NB4 (cell line): ENCODE results near the gene CAV3.
"Not testable (repeated sequence)": the region's sequence is repeated elsewhere in the genome, so short reads cannot be mapped to it uniquely, and the experiment has no call there.

Experiments
- DNase-seq: peaks from one replicate; pipeline ENCODE4 v3.0.0; 2010; ENCODE audit warnings: low read depth
- H3K4me3 ChIP-seq: one replicate; pipeline ENCODE4 v1.5.1; 2011; ENCODE audit warnings: mild to moderate bottlenecking, low read depth, low read length, moderate library complexity
- MYC ChIP-seq: IDR thresholded peaks from 2 replicates; pipeline ENCODE4 v1.6.1; 2011; ENCODE audit warnings: low read depth, low read length
- POLR2A ChIP-seq: IDR thresholded peaks from 2 replicates; pipeline ENCODE4 v1.6.1; 2011; ENCODE audit warnings: mild to moderate bottlenecking; ENCODE audit not compliant: insufficient read length; ENCODE audit errors: extremely low read depth
- TF ChIP-seq, protein P1 (sequence below): IDR thresholded peaks from 2 replicates; pipeline ENCODE4 v1.6.1; 2011; ENCODE audit warnings: low read depth, low read length
- TF ChIP-seq, protein P2 (sequence below): IDR thresholded peaks from one replicate; pipeline ENCODE4 v1.5.1; 2012; ENCODE audit warnings: low read depth, low read length

CAV3 gene

GRCh38 chr3:8712045-8712907, 21.3 kb upstream of the CAV3 start:
- TF ChIP-seq, protein P1, sequence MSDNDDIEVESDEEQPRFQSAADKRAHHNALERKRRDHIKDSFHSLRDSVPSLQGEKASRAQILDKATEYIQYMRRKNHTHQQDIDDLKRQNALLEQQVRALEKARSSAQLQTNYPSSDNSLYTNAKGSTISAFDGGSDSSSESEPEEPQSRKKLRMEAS = no peak
- no peak for TF ChIP-seq POLR2A
- TF ChIP-seq MYC = no peak
- TF ChIP-seq, protein P2, sequence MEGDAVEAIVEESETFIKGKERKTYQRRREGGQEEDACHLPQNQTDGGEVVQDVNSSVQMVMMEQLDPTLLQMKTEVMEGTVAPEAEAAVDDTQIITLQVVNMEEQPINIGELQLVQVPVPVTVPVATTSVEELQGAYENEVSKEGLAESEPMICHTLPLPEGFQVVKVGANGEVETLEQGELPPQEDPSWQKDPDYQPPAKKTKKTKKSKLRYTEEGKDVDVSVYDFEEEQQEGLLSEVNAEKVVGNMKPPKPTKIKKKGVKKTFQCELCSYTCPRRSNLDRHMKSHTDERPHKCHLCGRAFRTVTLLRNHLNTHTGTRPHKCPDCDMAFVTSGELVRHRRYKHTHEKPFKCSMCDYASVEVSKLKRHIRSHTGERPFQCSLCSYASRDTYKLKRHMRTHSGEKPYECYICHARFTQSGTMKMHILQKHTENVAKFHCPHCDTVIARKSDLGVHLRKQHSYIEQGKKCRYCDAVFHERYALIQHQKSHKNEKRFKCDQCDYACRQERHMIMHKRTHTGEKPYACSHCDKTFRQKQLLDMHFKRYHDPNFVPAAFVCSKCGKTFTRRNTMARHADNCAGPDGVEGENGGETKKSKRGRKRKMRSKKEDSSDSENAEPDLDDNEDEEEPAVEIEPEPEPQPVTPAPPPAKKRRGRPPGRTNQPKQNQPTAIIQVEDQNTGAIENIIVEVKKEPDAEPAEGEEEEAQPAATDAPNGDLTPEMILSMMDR = no peak
- DNase-seq = peak; percentile 69
- H3K4me3 ChIP-seq = no peak overlapping the region

DNA sequence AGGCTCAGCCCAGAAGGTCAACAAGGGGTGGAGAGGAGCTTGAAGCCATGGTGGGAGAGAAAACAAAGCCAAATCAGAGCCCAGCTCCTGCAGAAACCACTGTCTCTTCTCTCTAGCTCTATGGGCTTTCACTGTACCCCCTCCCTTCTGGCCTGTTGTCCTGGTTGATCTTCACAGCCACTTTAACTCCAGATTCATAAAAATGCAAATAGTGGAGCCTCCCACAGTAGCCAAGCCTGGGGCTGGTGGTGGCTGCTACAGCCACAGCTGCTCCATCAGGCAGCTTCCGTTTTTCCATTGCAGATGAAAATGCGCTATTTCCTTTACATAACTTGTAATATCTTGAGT, 20.7 kb upstream of the CAV3 start:
- DNase-seq = no peak
- TF ChIP-seq, protein P2 = no peak
- TF ChIP-seq MYC = no peak
- no peak overlapping the region for H3K4me3 ChIP-seq

- H3K4me3 ChIP-seq = no peak overlapping the region
- no peak for DNase-seq
- no peak for TF ChIP-seq POLR2A
- TF ChIP-seq, protein P2 = peak; percentile 15
Measured at GRCh38 chr3:8713901-8714759, 19.5 kb upstream of the CAV3 start.

DNA sequence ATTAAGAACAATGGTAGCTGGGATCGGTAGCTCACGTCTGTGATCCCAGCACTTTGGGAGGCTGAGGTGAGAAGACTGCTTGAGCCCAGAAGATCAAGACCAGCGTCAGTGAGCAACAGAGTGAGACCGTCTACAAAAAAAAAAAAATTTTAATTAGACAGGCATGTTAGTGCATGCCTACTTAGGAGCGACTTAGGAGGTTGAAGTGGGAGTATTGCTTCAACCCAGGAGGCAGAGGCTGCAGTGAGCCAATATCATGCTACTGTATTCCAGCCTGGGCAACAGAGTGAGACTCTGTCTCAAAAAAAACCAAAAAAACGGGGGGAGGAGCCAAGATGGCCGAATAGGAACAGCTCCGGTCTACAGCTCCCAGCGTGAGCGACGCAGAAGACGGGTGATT, 17.8 kb upstream of the CAV3 start:
- DNase-seq, H3K4me3 ChIP-seq: not testable (repeated sequence)

- no peak overlapping the region for H3K4me3 ChIP-seq
- DNase-seq = no peak
Measured at GRCh38 chr3:8722808-8723207, 10.8 kb upstream of the CAV3 start.

DNA sequence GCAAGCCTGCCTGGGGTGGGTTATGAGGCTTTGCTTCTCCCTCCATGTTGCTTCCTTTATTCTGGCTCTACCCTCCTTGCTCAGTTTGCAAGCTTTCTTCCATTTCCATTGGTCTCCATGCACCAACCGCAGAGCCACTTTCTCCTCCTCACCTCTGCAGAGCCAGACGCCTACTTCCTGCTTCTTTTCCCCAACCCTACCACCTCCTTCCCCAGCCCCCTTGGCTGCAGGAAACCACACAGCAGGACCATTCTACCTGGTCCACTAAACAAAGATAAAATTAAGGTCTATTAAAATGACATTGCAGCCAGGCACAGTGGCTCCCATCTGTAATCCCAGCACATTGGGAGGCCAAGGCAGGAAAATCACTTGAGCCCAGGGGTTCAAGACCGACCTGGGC, 10.0 kb upstream of the CAV3 start:
- no peak overlapping the region for H3K4me3 ChIP-seq
- TF ChIP-seq MYC (no peak), POLR2A (no peak)
- TF ChIP-seq, protein P1 = no peak
- TF ChIP-seq, protein P2 = no peak
- DNase-seq = no peak

More at GRCh38 chr3:8722808-8723207, 10.8 kb upstream of the CAV3 start:
- TF ChIP-seq, protein P2 = no peak
- TF ChIP-seq MYC (no peak), POLR2A (no peak)
- TF ChIP-seq, protein P1 = no peak
